GM18498 (cell line): ENCODE data around the gene SCAF4.
"Not testable (repeated sequence)": the region's sequence is repeated elsewhere in the genome, so short reads cannot be mapped to it uniquely, and the experiment has no call there.

Experiments used
- ATAC-seq: cut with Tn5 transposase; IDR thresholded peaks from one replicate; pipeline ENCODE4 v1.9.1; 2021; ENCODE audit warnings: mild to moderate bottlenecking, moderate library complexity; ENCODE audit not compliant: unreplicated experiment

SCAF4 gene, protein sequence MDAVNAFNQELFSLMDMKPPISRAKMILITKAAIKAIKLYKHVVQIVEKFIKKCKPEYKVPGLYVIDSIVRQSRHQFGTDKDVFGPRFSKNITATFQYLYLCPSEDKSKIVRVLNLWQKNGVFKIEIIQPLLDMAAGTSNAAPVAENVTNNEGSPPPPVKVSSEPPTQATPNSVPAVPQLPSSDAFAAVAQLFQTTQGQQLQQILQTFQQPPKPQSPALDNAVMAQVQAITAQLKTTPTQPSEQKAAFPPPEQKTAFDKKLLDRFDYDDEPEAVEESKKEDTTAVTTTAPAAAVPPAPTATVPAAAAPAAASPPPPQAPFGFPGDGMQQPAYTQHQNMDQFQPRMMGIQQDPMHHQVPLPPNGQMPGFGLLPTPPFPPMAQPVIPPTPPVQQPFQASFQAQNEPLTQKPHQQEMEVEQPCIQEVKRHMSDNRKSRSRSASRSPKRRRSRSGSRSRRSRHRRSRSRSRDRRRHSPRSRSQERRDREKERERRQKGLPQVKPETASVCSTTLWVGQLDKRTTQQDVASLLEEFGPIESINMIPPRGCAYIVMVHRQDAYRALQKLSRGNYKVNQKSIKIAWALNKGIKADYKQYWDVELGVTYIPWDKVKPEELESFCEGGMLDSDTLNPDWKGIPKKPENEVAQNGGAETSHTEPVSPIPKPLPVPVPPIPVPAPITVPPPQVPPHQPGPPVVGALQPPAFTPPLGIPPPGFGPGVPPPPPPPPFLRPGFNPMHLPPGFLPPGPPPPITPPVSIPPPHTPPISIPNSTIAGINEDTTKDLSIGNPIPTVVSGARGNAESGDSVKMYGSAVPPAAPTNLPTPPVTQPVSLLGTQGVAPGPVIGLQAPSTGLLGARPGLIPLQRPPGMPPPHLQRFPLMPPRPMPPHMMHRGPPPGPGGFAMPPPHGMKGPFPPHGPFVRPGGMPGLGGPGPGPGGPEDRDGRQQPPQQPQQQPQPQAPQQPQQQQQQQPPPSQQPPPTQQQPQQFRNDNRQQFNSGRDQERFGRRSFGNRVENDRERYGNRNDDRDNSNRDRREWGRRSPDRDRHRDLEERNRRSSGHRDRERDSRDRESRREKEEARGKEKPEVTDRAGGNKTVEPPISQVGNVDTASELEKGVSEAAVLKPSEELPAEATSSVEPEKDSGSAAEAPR

DNA sequence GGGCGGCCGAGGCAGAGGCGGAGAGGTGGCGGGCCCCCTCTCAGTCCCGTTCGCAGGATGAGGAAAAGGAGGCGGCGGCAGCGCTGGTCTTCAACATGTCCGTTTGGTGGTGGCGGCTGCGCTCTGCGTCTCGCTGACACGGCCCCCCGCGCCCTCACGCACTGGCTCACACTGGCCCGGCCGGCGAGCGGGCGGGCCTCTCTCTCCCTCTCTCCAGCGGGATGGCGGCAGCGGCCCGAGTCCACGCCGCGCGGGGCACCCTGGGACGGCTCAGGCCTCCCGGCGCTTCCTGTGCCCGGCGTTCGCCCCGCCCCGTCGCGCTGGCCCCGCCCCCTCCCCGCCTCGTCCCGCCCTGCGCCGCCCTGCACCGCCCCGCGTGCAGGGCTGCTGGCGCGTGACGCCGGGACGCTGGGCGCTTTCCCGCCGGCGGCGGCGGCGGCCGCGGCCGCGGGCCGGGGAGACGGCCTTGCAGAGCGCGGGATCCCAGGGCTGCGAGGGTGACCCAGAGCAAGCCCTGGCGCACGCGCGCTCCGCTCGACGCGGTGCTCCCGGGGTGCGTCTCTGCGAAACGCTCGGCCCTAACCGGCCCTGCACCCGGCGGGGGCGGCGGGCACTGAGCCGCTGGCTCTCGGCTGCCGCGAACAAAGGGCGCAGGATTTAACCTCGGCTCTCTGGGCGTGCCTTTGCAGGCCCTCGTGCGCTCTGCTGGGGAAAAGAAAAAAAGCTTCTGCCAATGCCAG is at the start of gene SCAF4:
TSS of gene SCAF4 (minus strand) at position 262 of the 740 bp plus-strand sequence. CDS start 426 bp downstream, outside the sequence.
- ATAC-seq = peak; percentile 87

DNA sequence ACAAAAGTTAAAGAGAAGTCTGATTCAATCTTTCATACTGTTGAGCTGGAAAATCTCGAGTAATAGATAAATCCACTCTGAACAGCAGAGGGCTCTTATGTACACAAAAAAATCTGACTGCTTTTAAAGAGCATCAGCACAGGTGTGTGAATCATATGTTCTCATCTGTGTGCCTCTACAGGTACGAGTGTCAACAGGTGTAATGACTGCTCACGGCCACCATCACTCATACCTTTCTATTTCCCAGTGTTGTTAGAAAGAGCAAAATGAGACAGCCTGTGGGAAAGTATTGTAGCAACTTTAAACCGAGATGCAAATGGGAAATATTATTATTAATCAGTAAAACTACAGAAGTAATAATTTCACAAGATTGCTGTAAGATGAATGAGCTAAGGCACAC is 49.0 kb upstream of the SCAF4 start:
- ATAC-seq = no peak

DNA sequence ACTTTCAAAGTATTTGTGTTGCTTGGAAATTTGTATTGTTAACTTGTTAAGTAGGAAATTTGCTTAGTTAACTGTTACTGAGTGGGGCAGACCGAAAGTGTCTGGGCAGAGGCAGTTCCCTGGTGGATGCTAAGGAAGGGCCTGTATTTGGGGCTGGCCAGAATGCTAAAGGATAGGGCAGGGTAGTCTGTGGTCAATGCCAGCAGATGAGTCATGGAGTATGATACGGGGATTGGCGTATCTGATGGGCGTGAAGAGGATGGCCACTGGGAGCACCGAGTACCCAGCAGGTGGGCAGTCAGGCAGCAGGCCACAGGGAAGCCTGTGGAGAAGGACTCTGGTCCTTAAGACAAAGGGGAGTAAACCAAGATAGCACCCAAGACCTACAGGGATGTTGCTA is 46.6 kb upstream of the SCAF4 start:
- ATAC-seq = no peak

DNA sequence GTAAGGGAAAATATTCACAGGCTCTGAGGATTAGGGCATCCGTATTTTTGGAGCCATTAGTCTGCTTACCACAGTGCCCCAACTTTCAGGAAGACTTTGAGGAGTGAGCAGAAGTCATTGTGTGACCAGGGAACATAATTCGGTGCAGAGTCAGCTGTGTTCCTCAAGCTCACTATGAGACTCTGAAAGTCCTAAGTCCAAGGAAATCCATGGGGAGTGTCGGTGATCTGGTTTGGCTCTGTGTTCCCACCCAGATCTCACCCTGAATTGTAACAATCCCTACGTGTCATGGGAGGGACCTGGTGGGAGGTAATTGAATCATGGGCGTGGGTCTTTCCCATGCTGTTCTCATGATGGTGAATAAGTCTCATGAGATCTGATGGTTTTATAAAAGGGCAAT is 45.9 kb upstream of the SCAF4 start:
- no peak for ATAC-seq

DNA sequence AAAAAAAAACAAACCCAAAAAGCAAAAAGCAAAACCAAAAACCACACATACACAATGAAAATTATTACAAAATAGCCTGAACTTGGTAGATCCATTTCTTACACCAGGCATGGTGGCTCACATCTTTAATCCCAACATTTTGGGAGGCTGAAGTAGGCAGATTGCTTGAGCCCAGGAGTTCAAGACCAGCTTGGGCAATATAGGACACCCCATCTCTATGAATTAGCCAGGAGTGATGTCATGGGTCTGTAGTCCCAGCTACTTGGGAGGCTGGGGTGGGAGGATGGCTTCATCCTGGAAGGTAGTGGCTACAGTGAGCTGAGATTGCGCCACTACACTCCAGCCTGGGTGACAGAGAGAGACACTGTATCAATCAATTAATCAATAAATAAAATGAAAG is 42.1 kb upstream of the SCAF4 start:
- no peak for ATAC-seq

DNA sequence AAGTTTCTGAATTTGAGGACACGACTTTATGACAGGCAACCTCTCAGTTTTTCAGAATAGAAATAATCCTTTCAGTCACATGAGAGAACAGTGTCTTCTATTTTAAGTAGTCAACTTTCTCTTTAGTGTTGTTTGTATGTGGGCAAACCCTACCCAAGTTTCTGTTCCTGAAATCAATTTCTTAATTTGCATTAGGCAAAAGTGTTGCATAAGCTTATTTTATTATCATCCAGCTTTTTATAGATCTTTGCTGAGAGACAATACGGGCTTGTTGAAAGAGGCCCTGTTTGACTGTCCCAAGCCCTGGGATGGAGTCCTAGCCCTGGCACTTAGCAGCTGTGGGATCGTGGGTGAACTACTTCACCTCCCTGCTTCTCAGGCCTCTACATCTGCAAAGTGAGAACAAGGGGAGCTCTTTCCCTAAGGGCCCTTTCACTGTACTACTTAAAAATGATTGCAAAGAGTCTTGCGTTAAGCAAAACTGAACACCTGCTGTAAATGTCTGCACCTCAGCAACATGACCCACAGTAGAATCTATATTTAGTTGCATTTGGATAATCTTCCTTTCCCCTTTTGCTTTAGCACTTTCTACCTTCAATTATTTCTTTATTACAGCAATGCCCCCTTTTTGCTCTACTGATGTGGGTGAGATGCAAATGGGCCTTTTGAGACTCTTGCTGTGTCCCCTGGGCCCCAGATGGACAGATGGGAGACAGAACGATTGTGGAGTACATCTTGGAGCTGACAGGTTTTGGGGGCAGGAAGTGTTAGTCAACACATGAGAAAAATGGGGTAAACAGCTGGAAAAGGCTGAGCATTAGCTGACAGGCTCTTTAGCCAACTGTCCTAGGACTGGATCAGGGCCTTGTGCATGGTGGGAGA is 41.0 kb upstream of the SCAF4 start:
- peak; percentile 92 for ATAC-seq

DNA sequence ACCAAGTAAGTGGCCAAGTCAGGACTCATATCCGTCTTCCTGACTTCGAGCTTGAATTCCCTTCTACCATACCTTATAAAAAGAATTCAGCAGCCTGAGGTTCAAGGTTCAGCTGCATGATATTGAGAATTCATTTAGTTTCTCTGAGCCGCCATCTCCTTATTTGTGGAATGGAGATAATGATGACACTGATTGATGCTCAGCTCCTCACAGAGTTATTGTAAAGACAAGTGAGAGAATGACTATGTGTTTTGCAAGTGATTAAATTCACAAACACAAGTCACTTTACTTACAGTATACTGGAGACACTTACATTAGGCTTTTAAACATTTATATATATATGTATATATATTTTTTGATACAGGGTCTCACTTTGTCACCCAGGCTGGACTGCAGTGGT is 39.8 kb upstream of the SCAF4 start:
- ATAC-seq = no peak

DNA sequence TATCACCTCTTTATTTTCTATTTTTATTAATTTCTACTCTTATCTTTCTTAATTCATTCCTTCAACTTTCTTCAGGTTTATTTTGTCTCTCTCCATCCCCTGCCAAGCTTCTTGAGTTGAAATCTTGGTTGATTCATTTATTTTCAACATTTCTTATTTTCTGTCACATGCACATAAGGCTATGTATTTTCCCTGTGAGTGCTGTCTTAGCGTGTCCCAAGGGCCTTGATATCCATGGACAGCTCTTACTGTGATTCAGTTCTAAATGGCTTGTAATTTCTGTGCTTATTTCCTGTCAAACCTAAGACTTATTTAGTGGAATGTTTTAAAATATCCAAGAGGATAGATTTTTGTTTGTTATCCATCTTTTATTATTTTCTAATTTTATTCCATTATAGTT is 36.8 kb upstream of the SCAF4 start:
- no peak for ATAC-seq

DNA sequence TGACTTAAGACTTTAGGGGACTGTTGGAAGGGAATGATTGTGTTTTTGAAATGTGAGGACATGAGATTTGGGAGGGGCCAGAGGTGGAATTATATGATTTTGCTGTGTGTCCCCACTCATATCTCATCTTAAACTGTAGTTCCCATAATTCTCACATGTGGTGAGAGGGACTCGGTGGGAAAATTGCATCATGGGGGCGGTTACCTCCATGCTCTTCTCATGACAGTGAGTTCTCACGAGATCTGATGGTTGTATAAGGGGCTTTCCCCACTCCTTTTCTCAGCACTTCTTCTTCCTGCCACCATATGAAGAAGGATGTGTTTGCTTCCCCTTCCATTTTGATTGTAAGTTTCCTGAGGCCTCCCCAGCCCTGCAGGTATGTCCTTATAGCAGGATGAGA is 35.0 kb upstream of the SCAF4 start:
- no peak for ATAC-seq

DNA sequence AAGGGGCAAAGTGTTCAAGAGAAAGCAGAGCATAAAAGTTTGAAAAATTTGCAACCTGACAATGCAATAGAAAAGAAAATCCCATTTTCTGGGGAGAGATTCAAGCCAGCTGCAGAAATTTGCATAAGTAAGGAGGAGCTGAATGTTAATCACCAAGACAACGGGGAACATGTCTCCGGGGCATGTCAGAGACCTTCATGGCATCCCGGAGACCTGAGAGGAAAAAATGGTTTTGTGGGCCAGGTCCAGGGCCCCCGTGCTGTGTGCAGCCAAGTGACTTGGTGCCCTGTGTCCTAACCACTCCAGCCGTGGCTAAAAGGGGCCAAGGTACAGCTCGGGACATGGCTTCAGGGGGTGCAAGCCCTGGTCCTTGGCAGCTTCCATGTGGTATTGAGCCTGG is 33.9 kb upstream of the SCAF4 start:
- not testable (repeated sequence) for ATAC-seq

DNA sequence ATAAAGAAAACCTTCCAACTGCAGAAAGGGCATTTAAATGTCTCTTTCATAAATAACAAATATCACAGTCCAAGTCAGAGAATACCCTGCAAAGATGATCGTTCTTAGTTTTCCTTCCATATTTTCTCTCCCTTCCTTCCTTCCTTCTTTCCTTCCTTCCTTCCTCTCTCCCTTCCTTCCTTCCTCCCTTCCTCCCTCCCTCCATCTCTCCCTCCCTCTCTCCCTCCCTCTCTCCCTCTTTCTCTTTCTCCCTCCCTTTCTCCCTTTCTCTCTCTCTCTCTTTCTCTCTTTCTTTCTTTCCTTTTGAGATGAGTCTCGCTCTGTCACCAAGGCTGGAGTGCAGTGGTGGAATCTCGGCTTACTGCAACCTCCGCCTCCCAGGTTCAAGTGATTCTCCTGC is 29.0 kb upstream of the SCAF4 start:
- no peak for ATAC-seq

DNA sequence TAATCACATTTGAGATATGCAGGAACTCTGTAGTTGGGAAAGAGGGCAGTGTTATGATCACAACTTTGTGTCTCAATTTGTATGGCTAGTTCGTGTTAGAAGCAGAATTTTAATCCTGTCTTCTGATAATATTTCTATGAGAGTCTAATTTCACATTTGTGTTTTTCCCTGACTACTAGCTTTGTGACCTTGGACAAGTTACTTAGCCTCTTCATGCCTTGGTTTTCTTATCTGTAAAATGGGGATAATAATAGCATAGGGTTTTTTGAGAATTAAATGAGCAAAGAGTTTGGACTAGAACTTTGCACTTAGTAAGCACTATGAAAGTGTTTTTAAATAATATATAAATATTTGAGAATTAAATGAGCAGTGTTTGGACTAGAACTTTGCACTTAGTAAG is 24.9 kb upstream of the SCAF4 start:
- ATAC-seq = no peak

DNA sequence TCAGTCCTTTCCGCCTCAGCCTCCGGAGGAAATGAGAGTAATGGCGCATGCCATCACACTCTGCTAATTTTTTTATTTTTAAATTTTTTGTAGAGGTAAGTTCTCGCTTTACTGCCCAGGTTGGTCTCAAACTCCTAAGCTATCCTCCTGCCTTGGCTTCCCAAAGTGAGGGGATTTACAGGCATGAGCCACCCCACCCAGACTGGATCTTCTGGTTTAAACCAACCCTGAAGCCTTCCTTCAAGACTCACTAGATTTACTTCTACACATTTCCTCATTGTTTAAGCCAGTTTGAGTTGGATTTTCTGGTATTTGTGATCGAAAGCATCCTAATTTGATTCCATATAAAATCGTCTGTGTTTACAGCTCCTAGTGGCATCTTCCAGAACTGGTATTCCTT is 23.1 kb upstream of the SCAF4 start:
- no peak for ATAC-seq

DNA sequence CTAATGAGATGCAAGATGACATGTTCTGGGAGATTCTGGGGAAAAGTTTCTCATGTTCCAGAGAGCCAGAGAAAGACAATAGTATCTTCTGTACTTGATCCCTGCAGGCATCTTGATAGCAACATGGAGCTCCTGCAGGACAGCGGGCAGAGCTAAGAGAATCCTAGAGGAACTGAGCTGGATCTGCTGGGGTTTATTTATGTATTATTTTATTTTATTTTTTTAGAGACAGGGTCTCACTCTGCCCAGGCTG is 22.7 kb upstream of the SCAF4 start:
- ATAC-seq = no peak

DNA sequence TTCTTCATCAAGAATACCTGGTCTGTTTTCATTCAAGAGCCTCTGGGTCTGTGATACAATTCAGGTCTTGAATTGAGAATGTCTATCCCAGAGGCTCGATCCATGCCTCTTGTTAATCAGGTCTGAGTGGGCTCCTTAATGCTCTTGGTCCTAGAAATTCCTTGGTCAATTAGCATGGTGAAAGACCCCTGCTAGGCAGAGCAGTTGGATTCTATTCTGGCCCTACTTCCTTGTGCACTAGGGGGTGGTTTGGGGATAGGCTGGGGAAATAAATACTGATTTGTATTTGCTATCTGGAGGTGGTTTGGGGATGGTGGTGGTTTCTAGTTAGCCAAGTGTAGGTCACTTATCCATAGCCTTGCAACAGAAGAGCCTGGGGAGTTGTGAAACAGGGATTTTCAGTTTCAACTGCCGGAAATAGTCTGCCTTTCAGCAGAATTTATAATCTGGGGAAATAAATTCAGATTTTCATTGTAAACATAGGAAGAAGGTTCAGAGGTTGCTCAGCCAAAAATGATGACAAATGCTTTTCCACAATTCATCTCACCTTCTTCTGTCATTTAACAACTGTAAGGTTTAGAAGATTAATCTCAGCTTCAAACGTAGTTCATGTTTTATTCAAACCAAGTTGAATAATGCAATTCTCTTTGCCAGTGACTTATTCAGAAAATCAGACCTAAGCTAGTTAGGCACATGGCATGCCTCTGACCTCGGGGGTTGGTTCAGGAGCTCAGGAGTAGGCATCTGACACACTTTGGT is 22.2 kb upstream of the SCAF4 start:
- ATAC-seq = no peak

DNA sequence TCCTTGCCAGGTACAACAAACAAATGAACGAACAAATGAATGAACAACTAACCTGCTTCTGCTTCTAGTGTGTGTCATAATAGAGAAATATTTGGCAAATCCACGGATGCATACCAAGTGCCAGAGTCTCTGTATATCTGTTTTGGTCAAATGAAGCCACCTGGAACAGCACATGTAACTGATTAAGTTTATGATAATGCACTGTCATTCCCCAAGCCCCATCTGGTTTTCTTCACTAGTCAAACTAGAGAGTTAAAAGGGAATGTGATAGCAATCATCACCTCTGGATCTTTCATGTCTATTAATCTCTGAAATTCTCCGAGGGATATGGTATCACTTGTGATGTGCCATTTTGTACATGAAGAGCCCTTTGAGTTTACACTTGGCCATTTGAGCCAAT is 21.0 kb upstream of the SCAF4 start:
- no peak for ATAC-seq

DNA sequence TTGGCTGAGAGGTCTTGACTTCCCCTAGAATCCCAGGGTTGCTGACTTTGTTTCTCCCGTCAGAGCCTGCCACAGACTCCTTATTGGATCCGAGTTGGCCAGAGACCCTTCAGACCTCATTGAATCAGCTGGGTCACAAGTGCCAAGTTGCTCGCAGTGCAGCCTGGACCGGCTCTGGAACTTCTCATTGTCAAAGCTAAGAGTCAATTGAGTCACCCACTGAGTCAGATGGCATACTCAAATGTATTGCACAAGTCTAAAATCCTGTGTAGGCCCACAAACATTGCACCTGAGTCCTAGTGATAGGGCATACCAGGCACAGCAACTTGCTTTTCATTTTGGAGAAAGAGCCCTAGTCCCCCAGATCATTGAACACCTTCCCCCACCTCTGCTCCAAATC is 20.4 kb upstream of the SCAF4 start:
- no peak for ATAC-seq

DNA sequence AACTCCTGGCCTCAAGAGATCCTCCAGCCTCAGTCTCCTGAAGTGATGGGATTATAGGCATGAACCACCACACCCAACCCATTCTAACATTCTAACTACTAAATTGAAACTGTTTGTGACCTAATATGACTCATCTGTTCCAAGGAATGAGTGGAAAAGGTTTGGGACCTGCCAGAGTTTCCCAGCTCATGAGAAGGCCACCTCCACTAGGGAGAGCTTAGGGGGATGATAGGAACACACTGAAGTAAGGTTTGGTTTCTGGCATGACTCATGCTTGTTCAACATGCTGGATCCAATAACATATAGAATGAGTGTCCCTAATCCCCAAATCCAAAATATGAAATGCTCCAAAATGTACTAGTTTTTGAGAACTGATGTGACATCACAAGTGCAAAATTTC is 18.9 kb upstream of the SCAF4 start:
- no peak for ATAC-seq

DNA sequence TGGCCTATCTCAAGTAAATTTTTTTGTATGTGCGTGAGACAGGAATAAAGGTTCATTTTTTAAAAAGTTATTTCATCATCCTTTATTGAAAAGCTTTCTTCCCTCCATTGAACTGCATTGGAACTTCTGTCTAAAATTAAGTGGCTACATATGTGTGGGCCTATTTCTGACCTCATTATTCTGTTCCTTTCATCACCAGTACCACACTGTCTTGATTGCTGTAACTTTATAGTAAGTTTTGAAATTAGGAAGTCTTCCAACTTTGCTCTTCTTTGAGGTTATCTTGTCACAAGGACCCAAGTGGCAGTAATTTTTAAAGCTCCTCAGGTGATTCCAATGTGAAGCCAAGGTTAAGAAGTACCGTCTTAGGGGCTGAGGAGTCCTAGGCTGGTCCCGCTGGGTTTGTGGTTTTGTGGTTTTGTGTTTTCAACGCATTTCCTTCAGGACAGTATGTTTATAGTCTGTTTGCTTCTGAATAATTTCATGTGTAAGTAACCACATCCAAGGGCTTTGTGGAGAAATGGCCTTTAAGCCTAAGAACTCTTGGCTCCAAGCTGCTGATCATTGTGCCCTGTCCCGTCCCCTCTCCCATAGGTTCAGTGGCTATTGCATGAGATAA is 12.4 kb upstream of the SCAF4 start:
- no peak for ATAC-seq
